Prostate gland (tissue), 2 donors: ENCODE results near the gene CPD. TPM values are rescaled to one million over a fixed set of nuclear protein-coding genes. Genes with fewer than 3 reads are reported as not detected.

Source experiments
- DNase-seq: peaks from one replicate; pipeline ENCODE4 v3.0.0-alpha.2; 2019; ENCODE audit warnings: low spot score
- H3K27ac ChIP-seq, 2 donors: fragments of 200-600 bp; sonication (generic); 2 replicates each; pipeline ENCODE4 v1.5.1; 2017 to 2019
- H3K27me3 ChIP-seq: fragments of 200-600 bp; sonication (generic); replicated peaks from 2 replicates; pipeline ENCODE4 v1.5.1; 2019; ENCODE audit not compliant: insufficient read depth
- H3K36me3 ChIP-seq, 2 donors: fragments of 200-600 bp; sonication (generic); 1 replicate in 1 of 2; 2 replicates in 1 of 2; pipeline versions ENCODE4 v1.5.1 to v1.8.1; 2017 to 2019
- H3K4me1 ChIP-seq: fragments of 200-600 bp; sonication (generic); replicated peaks from 2 replicates; pipeline ENCODE4 v1.5.1; 2019
- H3K4me3 ChIP-seq, 2 donors: fragments of 200-600 bp; sonication (generic); 2 replicates each; pipeline ENCODE4 v1.5.1; 2017 to 2019
- H3K9me3 ChIP-seq: fragments of 200-600 bp; sonication (generic); 2 replicates; pipeline ENCODE4 v1.5.1; 2017
- CTCF ChIP-seq, 4 experiments: fragments of 200-600 bp in 2 of 4; fragments of 450-650 bp in 2 of 4; sonication (generic) in 2 of 4; IDR thresholded peaks; 1 replicate in 3 of 4; 2 replicates in 1 of 4; pipeline ENCODE4 v1.5.1; 2016 to 2019; ENCODE audit warnings: antibody characterized with exemption in 4 of 4, mild to moderate bottlenecking in 2 of 4, moderate library complexity in 2 of 4
- POLR2A ChIP-seq: fragments of 450-650 bp; IDR thresholded peaks from one replicate; pipeline ENCODE4 v1.6.1; 2016; ENCODE audit warnings: antibody characterized with exemption, mild to moderate bottlenecking
- POLR2AphosphoS5 ChIP-seq: sonication (generic); formaldehyde crosslinking; IDR thresholded peaks from one replicate; pipeline ENCODE4 v1.6.1; 2017; ENCODE audit warnings: antibody characterized with exemption
- WGBS: methylation state at CpG from one replicate; pipeline ENCODE4 v1.1.5; 2018; 5-methylcytosine and 5-hydroxymethylcytosine counted together
- intact Hi-C: fragments of 100-400 bp; cut with DNase I; formaldehyde crosslinking; loops from one replicate; pipeline ENCODE4 v1.14.2; 2022
- total RNA-seq, 2 donors: library from RNA; depleted of rRNA; stranded (reverse); fragments of >200 nt; gene quantifications; one replicate each; pipeline ENCODE4 v1.1.0, GENCODE V29; 2016

CPD gene
- total RNA-seq, 2 donors from 2014 or later: 102 to 126 TPM

- intact Hi-C loops: loop anchor here (5.0 to 10.0 kb wide), 4 partner anchors 125 to 347 kb away; partner anchors contain the start of gene CRLF3
- H3K4me1 ChIP-seq: no peaks in the 10 kb centered on the region
- no peak for DNase-seq
- no peak for TF ChIP-seq POLR2A
- no peak for TF ChIP-seq CTCF (IDR thresholded peaks at IDR 0.05)
- no peak for TF ChIP-seq POLR2AphosphoS5
- no peaks in the 10 kb centered on the region for H3K27me3 ChIP-seq
- H3K4me3 ChIP-seq: peak overlapping the region; percentile 85 to 94
- peak overlapping the region; percentile 83 to 93 for H3K27ac ChIP-seq
- WGBS: 0% methylated on average over 9 of the region's 9 CpGs
- H3K9me3 ChIP-seq: no peaks in the 10 kb centered on the region
- no peaks in the 10 kb centered on the region for H3K36me3 ChIP-seq
Measured at GRCh38 chr17:30477774-30478115, 99.0 kb downstream of the CPD start.

- peaks cover 0 to 5% of the 10 kb centered on the region in 2 donors for H3K36me3 ChIP-seq
- DNase-seq: no peak
- no peak overlapping the region for H3K4me3 ChIP-seq
- no peaks in the 10 kb centered on the region for H3K4me1 ChIP-seq
- intact Hi-C loops: no loop called here
- H3K9me3 ChIP-seq: no peaks in the 10 kb centered on the region
- H3K27me3 ChIP-seq: no peaks in the 10 kb centered on the region
- no peak overlapping the region for H3K27ac ChIP-seq
- TF ChIP-seq POLR2AphosphoS5 (no peak), CTCF (IDR thresholded peaks at IDR 0.05) (no peak), POLR2A (no peak)
Measured at GRCh38 chr17:30482555-30482954, 103.8 kb downstream of the CPD start.

- no peak for DNase-seq
- Histone ChIP-seq H3K4me1 (no peaks in the 10 kb centered on the region), H3K27me3 (no peaks in the 10 kb centered on the region), H3K4me3 (no peak overlapping the region), H3K9me3 (no peaks in the 10 kb centered on the region), H3K36me3 (peaks cover 0 to 5% of the 10 kb centered on the region in 2 donors), H3K27ac (no peak overlapping the region)
- 100% methylated on average over 1 of the region's 1 CpG for WGBS
- TF ChIP-seq POLR2AphosphoS5 (no peak), CTCF (IDR thresholded peaks at IDR 0.05) (no peak), POLR2A (no peak)
- intact Hi-C loops: no loop called here
Measured at GRCh38 chr17:30483159-30483558, 104.4 kb downstream of the CPD start.

GRCh38 chr17:30493780-30494179 is 115.1 kb downstream of the CPD start:
- Histone ChIP-seq H3K36me3 (no peaks in the 10 kb centered on the region), H3K9me3 (no peaks in the 10 kb centered on the region), H3K27ac (no peak overlapping the region), H3K27me3 (no peaks in the 10 kb centered on the region), H3K4me1 (no peaks in the 10 kb centered on the region), H3K4me3 (no peak overlapping the region)
- TF ChIP-seq POLR2AphosphoS5: no peak
- TF ChIP-seq POLR2A: no peak
- no peak for TF ChIP-seq CTCF (IDR thresholded peaks at IDR 0.05)
- DNase-seq: no peak
- 54% methylated on average over 2 of the region's 2 CpGs for WGBS
- intact Hi-C loops: no loop called here

- TF ChIP-seq POLR2AphosphoS5 (no peak), CTCF (IDR thresholded peaks at IDR 0.05) (no peak), POLR2A (no peak)
- Histone ChIP-seq H3K27ac (no peak overlapping the region), H3K9me3 (no peaks in the 10 kb centered on the region), H3K27me3 (no peaks in the 10 kb centered on the region), H3K36me3 (no peaks in the 10 kb centered on the region), H3K4me3 (no peak overlapping the region), H3K4me1 (no peaks in the 10 kb centered on the region)
- intact Hi-C loops: no loop called here
- no peak for DNase-seq
Measured at GRCh38 chr17:30495586-30495985, 116.9 kb downstream of the CPD start.
